Keratinocyte (primary cell): ENCODE results near the gene INSR. TPM values are rescaled to one million over a fixed set of nuclear protein-coding genes. Genes with fewer than 3 reads are reported as not detected.

Experiments used
- DNase-seq: peaks from one replicate; pipeline ENCODE4 v3.0.0-alpha.2; 2011; ENCODE audit warnings: low read depth, missing footprints, low spot score
- FAIRE-seq: peaks from 2 replicates; lab custom pipeline; 2011; peaks lifted over from hg19 to GRCh38; lab: Jason Lieb, UNC
- H2AFZ ChIP-seq: 2 replicates; pipeline ENCODE4 v1.6.0; 2012; ENCODE audit warnings: low read length, control low read depth, inconsistent platforms; ENCODE audit not compliant: control insufficient read depth
- H3K27ac ChIP-seq: 2 replicates; pipeline ENCODE4 v1.5.1; 2011; ENCODE audit warnings: low read length; ENCODE audit not compliant: control insufficient read depth, insufficient read depth
- H3K27me3 ChIP-seq: 3 replicates; pipeline ENCODE4 v1.6.0; 2011; ENCODE audit warnings: low read length; ENCODE audit not compliant: control insufficient read depth, insufficient read depth; ENCODE audit errors: extremely low read depth
- H3K36me3 ChIP-seq, 2 experiments: 2 replicates in 1 of 2; 3 replicates in 1 of 2; pipeline ENCODE4 v1.5.1; 2011; ENCODE audit warnings: low read length in 2 of 2, mild to moderate bottlenecking in 1 of 2; ENCODE audit not compliant: control insufficient read depth in 2 of 2, insufficient read depth in 2 of 2; ENCODE audit errors: extremely low read depth in 1 of 2
- H3K4me1 ChIP-seq: 3 replicates; pipeline ENCODE4 v1.5.1; 2011; ENCODE audit warnings: low read length; ENCODE audit not compliant: control insufficient read depth, insufficient read depth; ENCODE audit errors: extremely low read depth
- H3K4me2 ChIP-seq: 3 replicates; pipeline ENCODE4 v1.6.0; 2011; ENCODE audit warnings: low read depth, low read length; ENCODE audit not compliant: control insufficient read depth, insufficient read depth; ENCODE audit errors: extremely low read depth
- H3K4me3 ChIP-seq, 3 experiments: fragments of 200-600 bp in 1 of 3; sonication (generic) in 1 of 3; 2 replicates in 2 of 3; 3 replicates in 1 of 3; pipeline ENCODE4 v1.5.1; 2011 to 2016; ENCODE audit warnings: low read length in 3 of 3, mild to moderate bottlenecking in 3 of 3, control low read depth in 2 of 3, inconsistent platforms in 1 of 3, low read depth in 1 of 3, mixed read lengths in 1 of 3, mixed run types in 1 of 3, moderate library complexity in 1 of 3; ENCODE audit not compliant: control insufficient read depth in 2 of 3, insufficient read depth in 2 of 3; ENCODE audit errors: extremely low read depth in 1 of 3
- H3K79me2 ChIP-seq: 2 replicates; pipeline ENCODE4 v1.6.0; 2012; ENCODE audit warnings: low read length; ENCODE audit not compliant: control insufficient read depth, insufficient read depth
- H3K9ac ChIP-seq: 3 replicates; pipeline ENCODE4 v1.6.0; 2011; ENCODE audit warnings: low read length; ENCODE audit not compliant: control insufficient read depth, insufficient read depth; ENCODE audit errors: extremely low read depth
- H3K9me1 ChIP-seq: 3 replicates; pipeline ENCODE4 v1.6.0; 2011; ENCODE audit warnings: low read length; ENCODE audit not compliant: control insufficient read depth, insufficient read depth; ENCODE audit errors: extremely low read depth
- H3K9me3 ChIP-seq: 2 replicates; pipeline ENCODE4 v1.5.1; 2012; ENCODE audit warnings: low read depth, low read length; ENCODE audit not compliant: control insufficient read depth
- H4K20me1 ChIP-seq: 3 replicates; pipeline ENCODE4 v1.6.0; 2011; ENCODE audit warnings: low read length; ENCODE audit not compliant: control insufficient read depth, insufficient read depth; ENCODE audit errors: extremely low read depth
- EZH2 ChIP-seq: IDR thresholded peaks from one replicate; pipeline ENCODE4 v1.6.1; 2012; ENCODE audit warnings: inconsistent platforms, mild to moderate bottlenecking, low read length, moderate library complexity
- dilution Hi-C: fragments of 300-500 bp; cut with MboI; formaldehyde crosslinking; loops from one replicate; pipeline ENCODE4 v1.7.0; 2020; ENCODE audit warnings: low sequenced_read_pairs; ENCODE audit not compliant: extremely low pct_ligation_motif_present
- polyA plus RNA-seq, 5 experiments: library from polyadenylated mRNA; depleted of rRNA in 3 of 5; stranded (reverse) in 3 of 5; stranded (forward) in 1 of 5; unstranded in 1 of 5; fragments of >200 nt; gene quantifications; 1 replicate in 1 of 5; 2 replicates in 3 of 5; 3 replicates in 1 of 5; pipeline versions ENCODE4 v1.2.1 to v1.2.3, GENCODE V29; 2011 to 2012; ENCODE audit warnings: missing spikeins in 2 of 5, low read depth in 1 of 5, low replicate concordance in 1 of 5
- TF ChIP-seq, protein P1 (sequence below), 3 experiments: IDR thresholded peaks in 1 of 3; conservative IDR thresholded peaks in 1 of 3; optimal IDR thresholded peaks in 1 of 3; 2 replicates in 2 of 3; 3 replicates in 1 of 3; pipeline versions ENCODE3 to v1.5.1; 2011; ENCODE audit warnings: low read length in 3 of 3, mild to moderate bottlenecking in 3 of 3, moderate library complexity in 2 of 3, control low read depth in 1 of 3, inconsistent platforms in 1 of 3; ENCODE audit not compliant: insufficient read depth in 2 of 3; ENCODE audit errors: extremely low read depth in 1 of 3

INSR gene
- polyA plus RNA-seq, 1 donor (not counting 4 experiments of a cell fraction or from before 2014, with no cell fraction given): 1.2 TPM

DNA sequence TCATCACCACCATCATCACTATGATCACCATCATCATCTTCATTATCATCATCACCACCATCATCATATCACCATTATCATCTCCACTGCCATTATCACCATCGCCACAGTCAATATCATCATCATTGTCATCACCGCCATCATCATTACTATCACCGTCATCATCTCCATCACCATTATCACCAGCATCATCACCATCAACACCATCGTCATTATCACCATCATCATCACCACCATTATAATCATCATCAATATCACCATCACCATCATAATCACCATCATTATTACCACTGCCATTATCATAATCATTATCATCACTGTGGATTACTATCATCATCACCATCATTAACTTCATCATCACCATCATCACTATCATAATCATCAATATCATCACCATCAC is 37.2 kb upstream of the INSR start:
- dilution Hi-C loops: loop anchor here (10.0 kb wide), 1 partner anchor 67 kb away; no protein-coding TSS in a partner anchor
- no peaks in the 10 kb centered on the region for H3K27me3 ChIP-seq

DNA sequence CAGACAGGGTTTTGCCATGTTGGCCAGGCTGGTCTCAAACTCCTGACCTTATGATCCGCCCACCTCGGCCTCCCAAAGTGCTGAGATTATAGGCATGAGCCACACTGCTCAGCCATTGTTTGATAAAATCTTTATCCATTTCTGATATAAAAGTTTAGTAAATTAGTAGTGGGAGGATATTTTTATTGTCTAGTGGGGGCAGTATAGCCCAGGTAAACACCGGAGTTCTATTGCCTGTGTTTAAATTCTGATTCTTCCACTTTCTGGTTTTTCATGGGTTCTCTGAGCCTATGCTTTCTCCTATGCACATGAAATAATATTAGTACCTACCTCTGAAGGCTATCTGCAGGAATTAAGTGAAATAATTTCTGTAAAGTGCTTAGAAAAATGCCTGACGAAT is 34.4 kb upstream of the INSR start:
- dilution Hi-C loops: no loop called here
- TF ChIP-seq, protein P1, sequence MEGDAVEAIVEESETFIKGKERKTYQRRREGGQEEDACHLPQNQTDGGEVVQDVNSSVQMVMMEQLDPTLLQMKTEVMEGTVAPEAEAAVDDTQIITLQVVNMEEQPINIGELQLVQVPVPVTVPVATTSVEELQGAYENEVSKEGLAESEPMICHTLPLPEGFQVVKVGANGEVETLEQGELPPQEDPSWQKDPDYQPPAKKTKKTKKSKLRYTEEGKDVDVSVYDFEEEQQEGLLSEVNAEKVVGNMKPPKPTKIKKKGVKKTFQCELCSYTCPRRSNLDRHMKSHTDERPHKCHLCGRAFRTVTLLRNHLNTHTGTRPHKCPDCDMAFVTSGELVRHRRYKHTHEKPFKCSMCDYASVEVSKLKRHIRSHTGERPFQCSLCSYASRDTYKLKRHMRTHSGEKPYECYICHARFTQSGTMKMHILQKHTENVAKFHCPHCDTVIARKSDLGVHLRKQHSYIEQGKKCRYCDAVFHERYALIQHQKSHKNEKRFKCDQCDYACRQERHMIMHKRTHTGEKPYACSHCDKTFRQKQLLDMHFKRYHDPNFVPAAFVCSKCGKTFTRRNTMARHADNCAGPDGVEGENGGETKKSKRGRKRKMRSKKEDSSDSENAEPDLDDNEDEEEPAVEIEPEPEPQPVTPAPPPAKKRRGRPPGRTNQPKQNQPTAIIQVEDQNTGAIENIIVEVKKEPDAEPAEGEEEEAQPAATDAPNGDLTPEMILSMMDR (optimal IDR thresholded peaks at IDR 0.05 in 1 of 3, IDR thresholded peaks at IDR 0.05 in 1 of 3, conservative IDR thresholded peaks at IDR 0.05 in 1 of 3; ENCODE audit: extremely low read depth in 1 of 3, insufficient read depth in 2 of 3, low read length in 3 of 3): no peak
- no peak for TF ChIP-seq EZH2

More for the DNA sequence above, 37.2 kb upstream of the INSR start:
- Histone ChIP-seq H2AFZ (no peak overlapping the region), H3K4me3 (no peak overlapping the region), H3K4me2 (no peak overlapping the region), H3K79me2 (no peaks in the 10 kb centered on the region), H3K27ac (no peak overlapping the region), H4K20me1 (no peaks in the 10 kb centered on the region), H3K4me1 (no peaks in the 10 kb centered on the region), H3K9me3 (no peaks in the 10 kb centered on the region), H3K9me1 (no peaks in the 10 kb centered on the region), H3K9ac (no peak overlapping the region), H3K36me3 (no peaks in the 10 kb centered on the region)
- no peak for DNase-seq
- TF ChIP-seq, protein P1 (optimal IDR thresholded peaks at IDR 0.05 in 1 of 3, IDR thresholded peaks at IDR 0.05 in 1 of 3, conservative IDR thresholded peaks at IDR 0.05 in 1 of 3; ENCODE audit: extremely low read depth in 1 of 3, insufficient read depth in 2 of 3, low read length in 3 of 3): no peak
- no peak for TF ChIP-seq EZH2
- FAIRE-seq: no peak

More for the DNA sequence above, 34.4 kb upstream of the INSR start:
- Histone ChIP-seq H3K27me3 (no peaks in the 10 kb centered on the region), H3K4me3 (no peak overlapping the region), H3K79me2 (no peaks in the 10 kb centered on the region), H3K27ac (no peak overlapping the region), H3K4me1 (no peaks in the 10 kb centered on the region), H3K9ac (no peak overlapping the region), H3K4me2 (no peak overlapping the region), H2AFZ (no peak overlapping the region), H4K20me1 (no peaks in the 10 kb centered on the region), H3K9me1 (no peaks in the 10 kb centered on the region), H3K9me3 (no peaks in the 10 kb centered on the region), H3K36me3 (no peaks in the 10 kb centered on the region)
- no peak for FAIRE-seq
- no peak for DNase-seq
